Activated CD8-positive, alpha-beta memory T cell treated with anti-CD3 and anti-CD28 coated beads, Interleukin-2, amount 10 ng/mL, durations not matched to agents 7 days and 5 days (primary cell): ENCODE results near the gene PPP6R3. TPM values are rescaled to one million over a fixed set of nuclear protein-coding genes. Genes with fewer than 3 reads are reported as not detected.

Source experiments
- ATAC-seq: fragments of 150-1000 bp; cut with Tn5 transposase; one replicate; pipeline ENCODE4 v1.10.0; 2021; ENCODE audit warnings: moderate library complexity
- CTCF ChIA-PET: fragments of 350-600 bp; sonication (Branson Sonifier 250); formaldehyde crosslinking; loops from one replicate; lab custom pipeline; 2021; ENCODE audit warnings: antibody characterized with exemption; lab: Charles Lee
- DNase-seq: peaks from one replicate; pipeline ENCODE4 v3.0.0-alpha.2; 2020
- H3K27ac Mint-ChIP-seq: one replicate; pipeline ENCODE4 v1.8.0; 2021; ENCODE audit warnings: mild to moderate bottlenecking, mixed read lengths
- H3K27me3 Mint-ChIP-seq: one replicate; pipeline ENCODE4 v1.8.0; 2021; ENCODE audit warnings: mixed read lengths
- H3K36me3 Mint-ChIP-seq: one replicate; pipeline ENCODE4 v1.8.0; 2021; ENCODE audit warnings: mild to moderate bottlenecking, mixed read lengths
- H3K4me1 Mint-ChIP-seq: one replicate; pipeline ENCODE4 v1.8.0; 2021; ENCODE audit warnings: mixed read lengths
- H3K4me3 Mint-ChIP-seq: one replicate; pipeline ENCODE4 v1.8.0; 2021; ENCODE audit warnings: mild to moderate bottlenecking, moderate library complexity, mixed read lengths
- H3K9me3 Mint-ChIP-seq: one replicate; pipeline ENCODE4 v1.8.0; 2022; ENCODE audit warnings: low read depth, mixed read lengths
- total RNA-seq, 2 experiments: library from RNA; stranded (reverse); gene quantifications; one replicate each; pipeline ENCODE4 v1.2.3, GENCODE V29; 2021

The PPP6R3 gene
- total RNA-seq = 100 to 1,000 TPM; 116 to 121 TPM

- CTCF ChIA-PET = interaction anchor here (1.4 kb wide), 1 partner anchor 121 kb away, joined by 3 read pairs; no protein-coding TSS in a partner anchor
- Mint-ChIP-seq H3K4me1 (peaks cover 35% of the 10 kb centered on the region), H3K36me3 (peaks cover 19% of the 10 kb centered on the region), H3K9me3 (no peaks in the 10 kb centered on the region), H3K27ac (peak within 1 kb of the TSS; percentile 94), H3K4me3 (peak within 1 kb of the TSS; percentile 98), H3K27me3 (no peaks in the 10 kb centered on the region)
- ATAC-seq = peak; percentile 52
- no peak for DNase-seq
These were observed at the start of gene PPP6R3 for GRCh38 chr11:68460741-68461574. PPP6R3 (plus strand) TSS chr11:68460752; CDS start chr11:68537665, 76,913 bp downstream.

GRCh38 chr11:68411501-68411991, 49.0 kb upstream of the PPP6R3 start:
- Mint-ChIP-seq H3K4me3 (no peak overlapping the region), H3K27ac (no peak overlapping the region), H3K27me3 (no peaks in the 10 kb centered on the region), H3K4me1 (peaks cover 21% of the 10 kb centered on the region), H3K36me3 (peaks cover 1% of the 10 kb centered on the region), H3K9me3 (no peaks in the 10 kb centered on the region)
- ATAC-seq = no peak
- no peak for DNase-seq
- CTCF ChIA-PET = interaction anchor here (1.2 kb wide), 1 partner anchor 8 kb away, joined by 3 read pairs; no protein-coding TSS in a partner anchor

GRCh38 chr11:68412593-68413475, 47.7 kb upstream of the PPP6R3 start:
- H3K4me1 Mint-ChIP-seq = peaks cover 28% of the 10 kb centered on the region
- CTCF ChIA-PET = interaction anchor here (0.5 to 1.2 kb wide), 2 partner anchors 9 to 189 kb away, joined by 3 read pairs; no protein-coding TSS in a partner anchor
- no peaks in the 10 kb centered on the region for H3K27me3 Mint-ChIP-seq
- no peaks in the 10 kb centered on the region for H3K9me3 Mint-ChIP-seq
- peaks cover 3% of the 10 kb centered on the region for H3K36me3 Mint-ChIP-seq
- peak; percentile 87 for DNase-seq
- no peak overlapping the region for H3K4me3 Mint-ChIP-seq
- ATAC-seq = peak; percentile 79
- H3K27ac Mint-ChIP-seq = no peak overlapping the region

GRCh38 chr11:68413591-68413999, 47.0 kb upstream of the PPP6R3 start:
- H3K27ac Mint-ChIP-seq = no peak overlapping the region
- no peak for DNase-seq
- no peaks in the 10 kb centered on the region for H3K9me3 Mint-ChIP-seq
- ATAC-seq = no peak
- peaks cover 3% of the 10 kb centered on the region for H3K36me3 Mint-ChIP-seq
- CTCF ChIA-PET = interaction anchor here (0.5 kb wide), 1 partner anchor 190 kb away, joined by 3 read pairs; no protein-coding TSS in a partner anchor
- H3K4me3 Mint-ChIP-seq = no peak overlapping the region
- no peaks in the 10 kb centered on the region for H3K27me3 Mint-ChIP-seq
- H3K4me1 Mint-ChIP-seq = peaks cover 28% of the 10 kb centered on the region

GRCh38 chr11:68414496-68415221, 45.9 kb upstream of the PPP6R3 start:
- CTCF ChIA-PET = no interaction called here
- no peak overlapping the region for H3K4me3 Mint-ChIP-seq
- H3K36me3 Mint-ChIP-seq = peaks cover 4% of the 10 kb centered on the region

GRCh38 chr11:68416070-68416578, 44.4 kb upstream of the PPP6R3 start:
- H3K27ac Mint-ChIP-seq = no peak overlapping the region
- peaks cover 6% of the 10 kb centered on the region for H3K36me3 Mint-ChIP-seq
- no peaks in the 10 kb centered on the region for H3K27me3 Mint-ChIP-seq
- peaks cover 28% of the 10 kb centered on the region for H3K4me1 Mint-ChIP-seq
- H3K4me3 Mint-ChIP-seq = no peak overlapping the region
- DNase-seq = no peak
- CTCF ChIA-PET = no interaction called here
- ATAC-seq = no peak
- H3K9me3 Mint-ChIP-seq = no peaks in the 10 kb centered on the region

More at GRCh38 chr11:68414496-68415221, 45.9 kb upstream of the PPP6R3 start:
- ATAC-seq = no peak
- Mint-ChIP-seq H3K4me1 (peaks cover 28% of the 10 kb centered on the region), H3K9me3 (no peaks in the 10 kb centered on the region), H3K27me3 (no peaks in the 10 kb centered on the region), H3K27ac (no peak overlapping the region)
- no peak for DNase-seq

- no peaks in the 10 kb centered on the region for H3K27me3 Mint-ChIP-seq
- H3K4me1 Mint-ChIP-seq = peaks cover 12% of the 10 kb centered on the region
- H3K27ac Mint-ChIP-seq = no peak overlapping the region
- no peak for ATAC-seq
- CTCF ChIA-PET = interaction anchor here (0.8 kb wide), 1 partner anchor 214 kb away, joined by 3 read pairs; no protein-coding TSS in a partner anchor
- H3K9me3 Mint-ChIP-seq = no peaks in the 10 kb centered on the region
- DNase-seq = no peak
- peaks cover 6% of the 10 kb centered on the region for H3K36me3 Mint-ChIP-seq
- no peak overlapping the region for H3K4me3 Mint-ChIP-seq
These were observed 41.9 kb upstream of the PPP6R3 start for GRCh38 chr11:68418648-68419047.

- no peak for DNase-seq
- no peaks in the 10 kb centered on the region for H3K9me3 Mint-ChIP-seq
- H3K27me3 Mint-ChIP-seq = no peaks in the 10 kb centered on the region
- peaks cover 8% of the 10 kb centered on the region for H3K4me1 Mint-ChIP-seq
- H3K27ac Mint-ChIP-seq = no peak overlapping the region
- ATAC-seq = no peak
- peaks cover 6% of the 10 kb centered on the region for H3K36me3 Mint-ChIP-seq
- CTCF ChIA-PET = no interaction called here
- no peak overlapping the region for H3K4me3 Mint-ChIP-seq
These were observed 40.4 kb upstream of the PPP6R3 start for GRCh38 chr11:68420171-68420570.

- no peak for DNase-seq
- Mint-ChIP-seq H3K27ac (no peak overlapping the region), H3K4me3 (no peak overlapping the region), H3K9me3 (peaks cover 2% of the 10 kb centered on the region), H3K36me3 (peaks cover 4% of the 10 kb centered on the region), H3K4me1 (no peaks in the 10 kb centered on the region), H3K27me3 (no peaks in the 10 kb centered on the region)
- CTCF ChIA-PET = no interaction called here
- no peak for ATAC-seq
These were observed 37.1 kb upstream of the PPP6R3 start for GRCh38 chr11:68423481-68423880.

GRCh38 chr11:68424101-68424632, 36.4 kb upstream of the PPP6R3 start:
- ATAC-seq (no peak), DNase-seq (no peak)
- CTCF ChIA-PET = no interaction called here
- H3K36me3 Mint-ChIP-seq = peaks cover 6% of the 10 kb centered on the region
- no peaks in the 10 kb centered on the region for H3K4me1 Mint-ChIP-seq
- peaks cover 6% of the 10 kb centered on the region for H3K9me3 Mint-ChIP-seq
- H3K4me3 Mint-ChIP-seq = no peak overlapping the region
- H3K27me3 Mint-ChIP-seq = no peaks in the 10 kb centered on the region
- no peak overlapping the region for H3K27ac Mint-ChIP-seq

GRCh38 chr11:68424981-68425865, 35.3 kb upstream of the PPP6R3 start:
- H3K27ac Mint-ChIP-seq = no peak overlapping the region
- no peaks in the 10 kb centered on the region for H3K27me3 Mint-ChIP-seq
- CTCF ChIA-PET = no interaction called here
- H3K4me3 Mint-ChIP-seq = no peak overlapping the region
- H3K4me1 Mint-ChIP-seq = no peaks in the 10 kb centered on the region
- DNase-seq (no peak), ATAC-seq (no peak)
- peaks cover 14% of the 10 kb centered on the region for H3K9me3 Mint-ChIP-seq
- H3K36me3 Mint-ChIP-seq = peaks cover 13% of the 10 kb centered on the region
